ENCODE measurements around the gene NLRP12.
"Not testable (repeated sequence)": the region's sequence is repeated elsewhere in the genome, so short reads cannot be mapped to it uniquely, and the experiment has no call there.

DNA sequence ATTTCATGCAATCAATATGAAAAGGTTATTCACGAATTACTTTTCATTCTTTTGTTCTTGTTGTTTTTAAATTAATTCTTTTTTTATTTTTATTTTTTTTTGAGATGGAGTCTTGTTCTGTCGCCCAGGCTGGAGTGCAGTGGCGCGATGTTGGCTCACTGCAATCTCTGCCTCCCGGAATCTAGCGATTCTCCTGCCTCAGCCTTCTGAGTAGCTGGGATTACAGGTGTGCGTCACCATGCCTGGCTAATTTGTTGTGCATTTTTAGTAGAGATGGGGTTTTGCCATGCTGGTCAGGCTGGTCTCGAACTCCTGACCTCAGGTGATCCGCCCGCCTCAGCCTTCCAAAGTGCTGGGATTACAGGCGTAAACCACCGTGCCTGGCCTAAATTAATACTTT lies 16.1 kb upstream of the NLRP12 start:
- TF ChIP-seq, protein P1, sequence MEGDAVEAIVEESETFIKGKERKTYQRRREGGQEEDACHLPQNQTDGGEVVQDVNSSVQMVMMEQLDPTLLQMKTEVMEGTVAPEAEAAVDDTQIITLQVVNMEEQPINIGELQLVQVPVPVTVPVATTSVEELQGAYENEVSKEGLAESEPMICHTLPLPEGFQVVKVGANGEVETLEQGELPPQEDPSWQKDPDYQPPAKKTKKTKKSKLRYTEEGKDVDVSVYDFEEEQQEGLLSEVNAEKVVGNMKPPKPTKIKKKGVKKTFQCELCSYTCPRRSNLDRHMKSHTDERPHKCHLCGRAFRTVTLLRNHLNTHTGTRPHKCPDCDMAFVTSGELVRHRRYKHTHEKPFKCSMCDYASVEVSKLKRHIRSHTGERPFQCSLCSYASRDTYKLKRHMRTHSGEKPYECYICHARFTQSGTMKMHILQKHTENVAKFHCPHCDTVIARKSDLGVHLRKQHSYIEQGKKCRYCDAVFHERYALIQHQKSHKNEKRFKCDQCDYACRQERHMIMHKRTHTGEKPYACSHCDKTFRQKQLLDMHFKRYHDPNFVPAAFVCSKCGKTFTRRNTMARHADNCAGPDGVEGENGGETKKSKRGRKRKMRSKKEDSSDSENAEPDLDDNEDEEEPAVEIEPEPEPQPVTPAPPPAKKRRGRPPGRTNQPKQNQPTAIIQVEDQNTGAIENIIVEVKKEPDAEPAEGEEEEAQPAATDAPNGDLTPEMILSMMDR (conservative IDR thresholded peaks at IDR 0.05; ENCODE audit: low read depth in 2 of 2): not testable (repeated sequence)
- not testable (repeated sequence) for TF ChIP-seq EZH2 (IDR thresholded peaks at IDR 0.05; ENCODE audit: low read depth, unreplicated experiment); POLR2AphosphoS5 (IDR thresholded peaks at IDR 0.05; ENCODE audit: low read depth); CREB1 (CRISPR knock-in tag; IDR thresholded peaks at IDR 0.05; ENCODE audit: low read depth)

Data from GM23338 (cell line).